ENCODE data around the gene FAM20C.
"Not testable (repeated sequence)": the region's sequence is repeated elsewhere in the genome, so short reads cannot be mapped to it uniquely, and the experiment has no call there.

The FAM20C gene

DNA sequence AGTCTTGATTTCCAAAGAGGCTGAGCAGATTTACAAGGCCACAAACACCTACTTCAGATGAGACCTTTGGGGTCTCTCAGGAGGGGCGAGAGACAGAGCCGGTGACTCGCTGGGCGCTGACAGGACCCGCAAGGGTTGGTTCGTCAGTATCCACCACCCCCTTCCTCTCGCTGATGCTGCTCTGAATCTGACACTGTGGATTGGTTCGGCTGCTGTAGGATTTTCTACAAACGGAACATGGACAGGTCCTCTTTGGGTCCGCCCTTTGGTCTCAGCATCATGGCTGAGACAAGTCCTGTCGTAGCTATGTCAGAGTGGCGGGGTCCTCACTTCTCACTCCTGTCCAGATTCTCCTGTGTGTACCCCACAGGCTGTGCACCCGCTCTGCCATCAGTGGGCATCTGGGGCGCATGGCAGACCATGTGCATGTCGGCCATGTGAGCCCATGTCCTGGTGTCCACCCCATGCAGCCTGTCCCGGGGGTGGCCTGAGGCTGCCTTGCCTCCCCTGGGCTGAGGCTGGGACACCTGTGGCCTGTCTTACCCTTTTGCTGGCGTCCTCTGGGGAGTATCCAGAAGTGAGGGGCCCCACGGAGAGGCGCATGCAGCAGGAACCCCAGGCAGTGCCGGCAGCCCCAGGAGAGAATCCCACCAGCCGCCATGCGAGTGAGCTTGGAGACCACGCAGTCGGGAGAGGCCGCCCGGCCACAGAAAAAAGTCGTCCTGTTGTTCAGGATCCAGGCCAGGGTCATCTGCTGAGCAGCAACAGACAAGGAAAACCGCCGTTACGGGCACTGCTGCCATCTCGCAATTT lies 21.6 kb upstream of the FAM20C start:
- DNase-seq (ENCODE audit: low read depth): no peak
- H3K4me3 ChIP-seq (ENCODE audit: low read depth, low read length): no peak overlapping the region

GRCh38 chr7:171364-171904 lies 20.9 kb upstream of the FAM20C start:
- no peak for DNase-seq (ENCODE audit: low read depth)
- no peak overlapping the region for H3K4me3 ChIP-seq (ENCODE audit: low read depth, low read length)

GRCh38 chr7:171912-172515 lies 20.4 kb upstream of the FAM20C start:
- no peak for DNase-seq (ENCODE audit: low read depth)
- H3K4me3 ChIP-seq (ENCODE audit: low read depth, low read length): no peak overlapping the region

GRCh38 chr7:173209-173918 lies 19.0 kb upstream of the FAM20C start:
- no peak overlapping the region for H3K4me3 ChIP-seq (ENCODE audit: low read depth, low read length)
- DNase-seq (ENCODE audit: low read depth): no peak

DNA sequence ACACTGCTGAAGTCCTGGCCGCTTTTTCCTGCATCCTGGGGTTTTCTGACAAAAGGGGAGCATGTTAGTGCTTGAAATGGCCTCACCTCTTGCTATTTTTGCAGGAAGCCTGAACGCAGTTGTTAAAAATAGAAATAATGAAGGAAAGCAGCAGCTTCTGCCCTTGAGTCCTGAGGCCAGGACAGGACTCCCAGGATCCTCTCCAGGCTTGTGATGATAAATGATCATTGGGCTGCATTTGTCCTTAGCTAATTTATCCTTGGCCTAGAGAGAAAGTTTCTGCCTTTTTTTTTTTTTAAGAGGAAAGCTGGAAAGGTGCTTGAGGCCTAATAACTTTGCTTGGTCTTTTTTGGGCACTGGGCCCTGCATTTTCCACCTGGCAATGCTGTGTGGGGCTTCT lies 17.7 kb upstream of the FAM20C start:
- DNase-seq (ENCODE audit: low read depth): no peak
- H3K4me3 ChIP-seq (ENCODE audit: low read depth, low read length): no peak overlapping the region

- no peak overlapping the region for H3K4me3 ChIP-seq (ENCODE audit: low read depth, low read length)
- no peak for DNase-seq (ENCODE audit: low read depth)
These were observed 16.4 kb upstream of the FAM20C start for GRCh38 chr7:175955-176354.

DNA sequence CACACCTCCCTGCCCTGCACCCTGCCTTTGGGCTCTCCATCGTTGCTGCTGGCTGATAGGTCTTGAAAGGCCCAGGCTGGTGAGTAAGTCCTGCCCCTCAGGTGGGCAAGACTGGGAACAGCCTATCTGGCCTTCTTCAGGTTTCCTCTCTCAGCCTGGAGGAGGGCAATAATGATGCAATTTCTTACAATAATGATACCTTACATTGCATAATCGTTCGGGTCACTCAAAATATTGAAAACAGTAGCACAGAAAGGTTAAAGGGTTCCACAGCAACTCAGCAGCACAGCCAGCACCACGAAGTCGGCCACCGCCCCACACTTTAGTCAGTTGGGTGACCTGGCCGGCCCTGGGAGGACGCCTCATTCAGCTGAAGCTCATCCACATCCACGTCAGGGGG lies 16.0 kb upstream of the FAM20C start:
- no peak for DNase-seq (ENCODE audit: low read depth)

DNA sequence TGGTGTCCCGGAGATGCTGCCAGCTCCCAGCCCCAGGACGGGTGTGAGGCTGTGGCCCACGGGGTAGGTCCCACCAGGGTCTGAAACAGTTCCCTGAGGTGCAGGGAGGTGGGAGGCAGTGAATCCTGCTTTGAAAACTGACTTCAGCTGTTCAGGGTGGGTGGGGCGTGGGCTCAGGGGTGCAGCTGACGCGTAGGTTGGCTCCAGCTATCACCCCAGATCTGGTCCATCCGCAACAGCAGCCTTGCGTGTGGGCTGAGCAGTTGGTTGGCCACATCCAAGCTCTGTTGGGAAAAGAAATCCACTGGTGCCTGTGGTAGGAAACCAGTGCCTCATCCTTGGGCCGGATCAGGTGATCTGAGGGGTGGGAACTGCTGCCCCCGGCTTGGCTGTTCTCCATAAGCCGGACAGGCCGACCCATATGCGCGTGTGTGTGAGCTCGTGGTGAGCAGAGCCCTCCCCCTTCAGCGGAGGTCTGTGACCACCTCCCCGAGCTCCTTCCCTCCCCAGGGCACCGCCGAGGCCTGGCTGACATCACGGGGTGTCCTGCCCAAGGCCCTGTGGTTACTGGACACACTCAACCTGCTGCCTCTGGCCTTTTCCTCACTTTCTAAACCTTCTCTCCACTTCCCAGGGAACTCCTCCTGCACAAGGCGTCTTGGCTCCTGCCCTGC lies 15.4 kb upstream of the FAM20C start:
- no peak overlapping the region for H3K4me3 ChIP-seq (ENCODE audit: low read depth, low read length)
- no peak for DNase-seq (ENCODE audit: low read depth)

More for the DNA sequence above, 16.0 kb upstream of the FAM20C start:
- no peak overlapping the region for H3K4me3 ChIP-seq (ENCODE audit: low read depth, low read length)

DNA sequence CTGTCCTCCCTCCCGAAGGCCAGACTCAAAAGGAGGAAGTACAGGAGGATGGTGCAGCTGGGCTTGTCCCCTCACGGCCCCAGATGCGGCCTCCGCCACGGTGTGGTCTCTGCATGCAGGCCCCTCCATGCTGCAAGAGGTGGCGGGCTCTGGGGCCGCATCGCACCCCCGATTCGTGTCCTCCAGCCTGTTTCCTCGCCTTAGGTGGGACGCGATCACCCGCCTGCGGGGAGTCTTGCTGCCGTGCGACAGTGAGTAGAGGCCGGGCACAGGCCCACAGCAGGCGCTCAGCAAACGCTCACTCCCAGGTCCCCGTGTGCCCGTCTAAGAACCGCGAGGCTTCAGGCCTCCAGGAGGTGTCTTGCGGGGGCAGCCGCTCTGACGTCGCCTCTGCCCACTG lies 13.9 kb upstream of the FAM20C start:
- DNase-seq (ENCODE audit: low read depth): no peak
- H3K4me3 ChIP-seq (ENCODE audit: low read depth, low read length): no peak overlapping the region

DNA sequence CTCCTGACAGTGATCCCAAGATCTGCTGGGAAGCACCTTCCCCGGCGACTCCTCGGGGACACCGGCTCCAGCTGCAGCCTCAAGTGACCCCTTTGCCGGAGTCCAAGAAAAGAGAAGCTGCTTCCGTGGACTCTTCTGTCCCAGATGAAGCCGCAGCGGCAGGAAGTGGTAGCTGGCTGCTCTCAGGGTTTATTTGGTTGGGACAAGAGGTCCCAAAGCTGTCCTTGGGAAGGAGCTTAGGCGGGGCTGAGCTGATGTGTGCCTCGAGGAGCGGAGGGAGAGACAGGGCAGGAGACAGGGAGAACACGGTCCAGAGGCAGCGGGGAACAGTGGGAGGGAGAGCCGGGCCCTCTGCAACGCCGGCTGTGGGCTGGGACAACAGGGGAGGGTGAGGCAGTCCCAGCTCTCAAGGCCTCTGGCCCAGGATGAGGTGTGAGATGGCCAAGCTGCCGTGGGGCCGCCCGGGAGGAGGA lies 13.1 kb upstream of the FAM20C start:
- DNase-seq (ENCODE audit: low read depth): no peak
- H3K4me3 ChIP-seq (ENCODE audit: low read depth, low read length): no peak overlapping the region

DNA sequence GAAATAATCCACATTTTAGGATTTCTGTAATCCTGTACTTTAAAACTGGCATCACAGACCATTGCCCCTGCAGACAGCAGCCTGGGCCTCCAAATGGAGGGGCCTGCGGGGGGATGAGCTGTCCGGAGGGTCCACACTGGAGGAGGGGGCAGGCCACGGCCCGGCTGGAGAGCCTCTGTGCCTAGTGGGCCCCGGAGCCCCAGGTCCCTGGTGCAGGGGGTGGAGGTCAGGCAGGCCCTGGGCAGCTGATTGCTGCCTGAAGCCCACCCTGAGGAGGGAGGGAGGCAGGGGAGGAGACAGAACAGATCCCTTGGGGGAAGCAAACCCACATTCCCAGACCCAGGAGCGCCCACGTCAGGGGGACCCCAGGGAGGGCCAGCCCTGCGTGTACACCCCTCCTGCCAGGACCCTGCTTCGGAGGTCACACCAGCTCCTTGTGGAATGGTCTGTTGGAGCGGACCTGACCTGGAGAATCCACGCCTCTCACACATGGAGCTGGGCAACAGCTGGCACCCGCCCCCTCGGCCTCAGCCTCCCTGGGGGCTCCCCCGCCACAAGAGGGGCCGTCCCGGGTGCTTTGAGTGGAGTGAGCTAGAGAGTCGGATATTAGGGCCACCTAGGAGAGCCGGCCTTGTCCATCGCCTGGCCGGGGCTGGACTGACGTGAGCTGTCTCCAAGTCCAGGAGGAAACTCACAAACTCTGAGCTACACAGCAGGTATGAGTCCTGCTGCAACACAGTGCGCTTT lies 12.2 kb upstream of the FAM20C start:
- no peak overlapping the region for H3K4me3 ChIP-seq (ENCODE audit: low read depth, low read length)
- DNase-seq (ENCODE audit: low read depth): no peak

DNA sequence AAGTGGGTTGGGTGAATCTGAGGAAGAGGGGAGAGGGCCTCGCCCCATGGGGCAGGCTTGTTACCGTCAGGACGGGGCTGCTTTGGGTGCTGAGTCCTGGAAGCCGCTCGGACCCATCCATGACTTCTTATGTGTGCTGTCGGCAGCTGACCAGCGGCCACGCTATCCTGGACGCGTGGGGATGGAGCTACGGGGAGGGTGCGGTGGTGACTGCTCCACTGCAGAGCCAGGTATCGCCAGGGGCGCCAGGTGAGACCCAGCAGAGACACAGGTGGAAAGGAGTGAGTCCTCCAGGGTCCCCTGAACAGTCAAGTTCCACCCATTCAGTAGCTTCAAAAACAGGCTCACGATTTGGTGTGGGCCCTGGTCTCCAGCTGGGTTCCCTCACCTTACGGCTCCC lies 10.6 kb upstream of the FAM20C start:
- no peak overlapping the region for H3K4me3 ChIP-seq (ENCODE audit: low read depth, low read length)
- no peak for DNase-seq (ENCODE audit: low read depth)

- H3K4me3 ChIP-seq (ENCODE audit: low read depth, low read length); DNase-seq (ENCODE audit: low read depth): not testable (repeated sequence)
These were observed 9.9 kb upstream of the FAM20C start for GRCh38 chr7:182502-182901.

GRCh38 chr7:183496-184292 lies 8.7 kb upstream of the FAM20C start:
- DNase-seq (ENCODE audit: low read depth): no peak
- H3K4me3 ChIP-seq (ENCODE audit: low read depth, low read length): no peak overlapping the region

DNA sequence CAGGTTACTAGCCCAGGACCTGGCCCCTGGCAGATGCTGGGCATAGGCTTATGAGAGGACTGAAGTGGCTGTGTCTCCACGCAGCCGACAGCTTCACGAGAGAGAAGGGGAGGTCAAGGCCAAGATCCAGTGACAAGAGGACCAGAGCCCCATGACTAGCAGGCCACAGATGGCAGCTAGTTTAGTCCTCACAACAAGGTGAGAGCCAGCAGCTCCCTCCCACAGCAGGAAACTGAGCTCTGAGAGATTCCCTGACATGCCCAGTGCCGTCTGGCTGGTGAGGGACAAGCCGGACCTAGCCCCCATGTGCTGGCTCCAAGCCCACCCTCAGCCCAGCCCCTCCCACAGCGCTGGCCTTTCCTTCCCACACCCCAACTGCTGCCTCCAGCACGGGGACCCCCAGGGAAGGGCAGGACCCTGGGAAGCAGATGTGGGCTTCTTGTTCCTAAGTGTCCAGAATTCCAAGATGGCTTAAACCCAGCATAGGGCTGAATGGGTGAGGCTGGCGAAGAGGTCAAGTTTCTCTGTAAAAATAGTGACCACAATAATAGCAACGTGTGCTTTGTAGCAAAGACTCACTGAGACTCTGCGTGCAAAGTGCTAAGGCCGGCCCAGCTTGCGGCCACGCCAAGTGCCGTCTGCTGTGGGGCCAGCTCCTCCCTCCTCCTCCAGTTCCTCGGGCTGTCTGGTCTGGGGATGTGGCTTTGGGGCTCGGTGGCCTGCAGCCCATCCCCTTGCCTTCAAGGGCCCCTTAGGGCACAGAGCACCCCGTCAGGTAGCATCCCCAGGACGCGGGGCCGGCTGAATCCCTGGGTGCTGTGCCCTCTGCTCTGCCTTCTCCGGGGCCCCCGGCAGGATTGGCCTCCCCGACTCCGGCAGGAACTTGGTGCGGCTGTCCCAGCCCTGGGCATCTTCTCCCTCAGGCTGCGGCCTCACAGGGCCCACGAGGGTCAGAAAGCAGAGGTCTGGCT lies 7.8 kb upstream of the FAM20C start:
- no peak for DNase-seq (ENCODE audit: low read depth)

GRCh38 chr7:186516-187113 lies 5.8 kb upstream of the FAM20C start:
- DNase-seq (ENCODE audit: low read depth): no peak
- no peak overlapping the region for H3K4me3 ChIP-seq (ENCODE audit: low read depth, low read length)

More for the DNA sequence above, 7.8 kb upstream of the FAM20C start:
- H3K4me3 ChIP-seq (ENCODE audit: low read depth, low read length): no peak overlapping the region

All from skeletal muscle cell (primary cell).